ENCODE measurements around the gene CNKSR3.

Gene CNKSR3

DNA sequence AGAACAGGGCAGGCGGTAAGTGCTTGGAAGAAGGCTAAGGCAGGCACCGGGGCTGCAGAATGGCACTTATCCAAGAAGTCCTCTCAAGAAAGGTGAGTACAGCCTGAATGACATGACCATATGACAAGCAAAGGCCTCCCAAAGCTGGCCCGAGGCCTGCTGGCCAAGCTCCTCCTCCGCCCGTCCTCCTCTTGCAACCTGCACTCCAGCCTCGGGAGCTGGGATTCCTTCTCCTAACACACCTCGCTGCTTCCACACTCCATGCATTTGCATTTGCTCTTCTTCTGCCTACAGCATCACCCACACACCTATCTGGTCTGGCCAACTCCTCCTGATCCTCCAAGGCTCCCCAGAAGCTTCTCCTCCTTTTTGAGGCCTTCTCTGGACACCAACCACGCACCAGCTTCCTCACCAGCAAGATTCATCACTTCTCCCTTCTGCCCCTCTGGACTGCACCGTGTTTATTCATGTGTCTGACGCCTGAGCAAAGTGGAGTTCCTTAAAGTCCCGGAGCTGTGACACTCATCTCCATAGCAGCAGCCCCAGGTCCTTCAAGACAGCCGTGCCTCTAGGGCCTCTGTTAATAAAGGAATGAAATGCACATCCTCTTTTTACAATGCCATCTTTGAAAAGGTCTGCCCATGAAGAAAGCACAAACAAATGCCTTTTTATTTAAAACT is 32.3 kb downstream of the CNKSR3 start:
- TF ChIP-seq ZFX (IDR thresholded peaks at IDR 0.05) = no peak
- TF ChIP-seq CTCF (conservative IDR thresholded peaks at IDR 0.05) = no peak
- H3K27ac ChIP-seq = no peak overlapping the region

DNA sequence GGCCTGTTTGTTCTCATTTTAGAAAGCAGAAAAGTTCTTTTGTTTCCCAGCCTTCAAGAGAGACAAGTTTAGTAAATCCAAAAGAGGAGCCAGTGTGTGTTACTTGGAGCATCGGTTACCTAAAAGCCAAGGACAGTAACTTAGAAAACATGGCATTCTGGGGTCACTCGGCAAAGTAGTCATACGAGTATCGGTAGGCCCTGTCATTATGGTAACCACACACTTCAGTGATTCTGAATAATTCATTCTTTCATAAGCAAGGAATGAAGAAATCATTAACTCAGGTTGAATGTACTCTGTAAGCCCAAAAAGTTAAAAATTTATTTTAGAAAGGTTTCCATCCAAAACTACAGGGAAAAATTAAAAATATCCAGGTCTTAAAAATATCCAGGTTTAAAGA is 34.0 kb downstream of the CNKSR3 start:
- TF ChIP-seq CTCF (conservative IDR thresholded peaks at IDR 0.05) (no peak), ZFX (IDR thresholded peaks at IDR 0.05) (no peak)
- H3K27ac ChIP-seq = no peak overlapping the region

DNA sequence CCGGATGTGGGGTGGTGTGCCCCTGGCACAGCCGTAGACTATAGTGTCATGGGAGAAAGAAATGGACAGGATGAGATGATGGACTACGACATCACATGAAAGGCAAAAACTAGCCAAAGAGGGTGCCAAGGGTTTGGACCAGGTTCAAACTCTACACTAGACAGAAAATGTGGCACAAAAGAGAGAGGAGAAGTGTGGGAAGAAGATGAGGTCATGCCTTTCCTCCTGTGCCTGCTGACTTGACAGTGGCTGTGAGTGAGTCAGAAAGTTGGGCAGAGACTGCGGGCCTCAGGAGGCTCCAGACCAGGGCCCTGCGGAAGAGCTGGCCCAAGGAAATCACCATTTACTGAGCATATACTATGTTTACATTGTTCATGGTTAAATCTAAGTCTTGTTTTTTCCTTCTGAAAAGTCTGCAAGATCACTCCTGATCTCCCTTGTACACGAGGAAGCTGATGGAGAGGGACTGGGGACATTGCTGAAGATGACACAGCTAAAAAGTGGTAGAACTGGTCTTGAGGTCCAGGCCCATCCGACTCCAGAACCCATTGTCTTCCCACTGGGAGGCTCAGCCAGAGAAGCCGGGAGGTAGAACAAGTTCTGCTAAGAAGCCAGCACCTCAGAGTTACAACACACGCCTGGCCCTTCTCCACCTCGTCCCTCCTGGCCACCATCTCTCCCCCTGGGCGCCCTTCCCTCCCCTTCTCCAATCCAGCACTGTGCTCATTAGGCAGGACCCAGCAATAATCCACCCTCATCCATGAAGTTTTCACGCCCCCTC is 35.6 kb downstream of the CNKSR3 start:
- peak overlapping the region; percentile 63 for H3K27ac ChIP-seq
- TF ChIP-seq ZFX (IDR thresholded peaks at IDR 0.05) (no peak), CTCF (conservative IDR thresholded peaks at IDR 0.05) (no peak)

- TF ChIP-seq ZFX (IDR thresholded peaks at IDR 0.05) (no peak), CTCF (conservative IDR thresholded peaks at IDR 0.05) (no peak)
- H3K27ac ChIP-seq = no peak overlapping the region
Measured at GRCh38 chr6:154473324-154473723, 37.2 kb downstream of the CNKSR3 start.

GRCh38 chr6:154471609-154472362 is 38.7 kb downstream of the CNKSR3 start:
- TF ChIP-seq ZFX (IDR thresholded peaks at IDR 0.05) (no peak), CTCF (conservative IDR thresholded peaks at IDR 0.05) (no peak)
- no peak overlapping the region for H3K27ac ChIP-seq

- no peak overlapping the region for H3K27ac ChIP-seq
- TF ChIP-seq CTCF (conservative IDR thresholded peaks at IDR 0.05) (no peak), ZFX (IDR thresholded peaks at IDR 0.05) (no peak)
Measured at GRCh38 chr6:154469306-154469935, 41.1 kb downstream of the CNKSR3 start.

Data from C4-2B (cell line).